GM18520 (cell line): Measurements from ENCODE around the gene RALGPS1.

Source experiments
- ATAC-seq: cut with Tn5 transposase; IDR thresholded peaks from one replicate; pipeline ENCODE4 v1.9.1; 2021; ENCODE audit not compliant: unreplicated experiment

The RALGPS1 gene

GRCh38 chr9:126914458-126915280 is at the start of gene RALGPS1:
Gene RALGPS1 (plus strand): TSS chr9:126914782. CDS start chr9:126962290, 47,508 bp downstream.
- ATAC-seq: peak; percentile 97

- no peak for ATAC-seq
These were observed 45.2 kb upstream of the RALGPS1 start for GRCh38 chr9:126869368-126869767.

- ATAC-seq: no peak
These were observed 42.1 kb upstream of the RALGPS1 start for GRCh38 chr9:126872516-126872915.

- no peak for ATAC-seq
These were observed 39.9 kb upstream of the RALGPS1 start for GRCh38 chr9:126874546-126875314.

- ATAC-seq: no peak
These were observed 38.6 kb upstream of the RALGPS1 start for GRCh38 chr9:126875756-126876510.

GRCh38 chr9:126876531-126876930 is 38.1 kb upstream of the RALGPS1 start:
- ATAC-seq: no peak

- no peak for ATAC-seq
These were observed 37.2 kb upstream of the RALGPS1 start for GRCh38 chr9:126877418-126877817.

- no peak for ATAC-seq
These were observed 35.3 kb upstream of the RALGPS1 start for GRCh38 chr9:126879288-126879687.

GRCh38 chr9:126880226-126880946 is 34.2 kb upstream of the RALGPS1 start:
- no peak for ATAC-seq

GRCh38 chr9:126880947-126881332 is 33.6 kb upstream of the RALGPS1 start:
- no peak for ATAC-seq

GRCh38 chr9:126882746-126883145 is 31.8 kb upstream of the RALGPS1 start:
- no peak for ATAC-seq

- ATAC-seq: no peak
These were observed 30.9 kb upstream of the RALGPS1 start for GRCh38 chr9:126883636-126884035.

GRCh38 chr9:126885131-126885641 is 29.4 kb upstream of the RALGPS1 start:
- ATAC-seq: no peak

GRCh38 chr9:126886034-126886822 is 28.4 kb upstream of the RALGPS1 start:
- ATAC-seq: no peak

- ATAC-seq: no peak
These were observed 27.7 kb upstream of the RALGPS1 start for GRCh38 chr9:126886897-126887296.

GRCh38 chr9:126891676-126892075 is 22.9 kb upstream of the RALGPS1 start:
- no peak for ATAC-seq

GRCh38 chr9:126893079-126893478 is 21.5 kb upstream of the RALGPS1 start:
- ATAC-seq: no peak

GRCh38 chr9:126894052-126894603 is 20.5 kb upstream of the RALGPS1 start:
- no peak for ATAC-seq

GRCh38 chr9:126902210-126902609 is 12.4 kb upstream of the RALGPS1 start:
- ATAC-seq: no peak
